DND-41 (cell line): ENCODE measurements around the gene TUBG1.

Source experiments
- ATAC-seq: fragments of 200-7000 bp; cut with Tn5 transposase; 3 replicates; pipeline ENCODE4 v1.9.1; 2021; ENCODE audit warnings: low read depth; ENCODE audit not compliant: insufficient read depth
- DNase-seq: peaks from one replicate; pipeline ENCODE4 v3.0.0-alpha.2; 2020
- H2AFZ ChIP-seq: 2 replicates; pipeline ENCODE4 v1.6.0; 2012; ENCODE audit warnings: low read depth, low read length
- H3K27ac ChIP-seq: 2 replicates; pipeline ENCODE4 v1.5.1; 2012; ENCODE audit warnings: low read length, inconsistent platforms
- H3K27me3 ChIP-seq: fragments of 200-600 bp; sonication (generic); 2 replicates; pipeline ENCODE4 v1.6.0; 2012; ENCODE audit warnings: low read length, mild to moderate bottlenecking, inconsistent platforms; ENCODE audit not compliant: insufficient read depth, poor library complexity
- H3K36me3 ChIP-seq: 2 replicates; pipeline ENCODE4 v1.5.1; 2012; ENCODE audit warnings: low read length, inconsistent platforms; ENCODE audit not compliant: insufficient read depth
- H3K4me1 ChIP-seq: 2 replicates; pipeline ENCODE4 v1.5.1; 2012; ENCODE audit warnings: mild to moderate bottlenecking, low read length; ENCODE audit not compliant: insufficient read depth
- H3K4me2 ChIP-seq: 2 replicates; pipeline ENCODE4 v1.6.0; 2012; ENCODE audit warnings: mild to moderate bottlenecking, moderate library complexity, low read length, inconsistent platforms; ENCODE audit not compliant: insufficient read depth
- H3K4me3 ChIP-seq, 2 experiments: fragments of 200-600 bp in 1 of 2; shearing (Covaris generic) in 1 of 2; 2 replicates each; pipeline ENCODE4 v1.5.1; 2012 to 2016; ENCODE audit warnings: inconsistent platforms in 2 of 2, low read length in 2 of 2, mild to moderate bottlenecking in 2 of 2, low read depth in 1 of 2, moderate library complexity in 1 of 2
- H3K79me2 ChIP-seq: 2 replicates; pipeline ENCODE4 v1.6.0; 2012; ENCODE audit warnings: low read length, inconsistent platforms; ENCODE audit not compliant: insufficient read depth
- H3K9ac ChIP-seq: 2 replicates; pipeline ENCODE4 v1.6.0; 2012; ENCODE audit warnings: low read depth, mild to moderate bottlenecking, inconsistent platforms, low read length, moderate library complexity
- H3K9me3 ChIP-seq: 2 replicates; pipeline ENCODE4 v1.5.1; 2012; ENCODE audit warnings: low read length, moderate library complexity, mild to moderate bottlenecking, inconsistent platforms; ENCODE audit not compliant: insufficient read depth, severe bottlenecking
- H4K20me1 ChIP-seq: 2 replicates; pipeline ENCODE4 v1.6.0; 2012; ENCODE audit warnings: low read length; ENCODE audit not compliant: insufficient read depth
- EZH2 ChIP-seq: IDR thresholded peaks from 3 replicates; pipeline ENCODE4 v1.6.1; 2012; ENCODE audit warnings: borderline replicate concordance, low read depth, mild to moderate bottlenecking, moderate library complexity, low read length, inconsistent platforms; ENCODE audit not compliant: severe bottlenecking
- TF ChIP-seq, protein P1 (sequence below): IDR thresholded peaks from 2 replicates; pipeline ENCODE4 v1.5.1; 2012; ENCODE audit warnings: borderline replicate concordance, low read length, moderate library complexity, mild to moderate bottlenecking; ENCODE audit not compliant: poor library complexity, severe bottlenecking; ENCODE audit errors: extremely low read depth

Gene TUBG1

DNA sequence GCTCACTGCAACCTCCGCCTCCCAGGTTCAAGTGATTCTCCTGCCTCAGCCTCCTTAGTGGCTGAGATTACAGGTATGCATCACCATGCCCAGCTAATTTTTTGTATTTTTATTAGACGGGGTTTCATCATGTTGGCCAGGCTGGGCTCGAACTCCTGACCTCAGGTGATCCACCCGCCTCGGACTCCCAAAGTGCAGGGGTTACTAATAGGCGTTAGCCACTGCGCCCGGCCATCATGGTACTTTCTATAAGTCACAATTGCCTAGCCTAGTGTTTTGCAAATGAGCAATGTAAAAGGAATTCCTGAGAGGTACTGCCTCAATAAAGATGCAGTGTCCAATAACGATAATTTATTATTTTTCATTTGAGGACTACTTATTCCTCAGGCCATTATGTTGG lies 18.1 kb upstream of the TUBG1 start:
- Histone ChIP-seq H3K27me3 (no peaks in the 10 kb centered on the region), H3K4me1 (no peaks in the 10 kb centered on the region), H4K20me1 (peaks cover 3% of the 10 kb centered on the region), H3K9ac (no peak overlapping the region), H3K79me2 (peaks cover 30% of the 10 kb centered on the region), H3K4me2 (no peak overlapping the region), H3K4me3 (no peak overlapping the region), H3K27ac (no peak overlapping the region), H3K9me3 (no peaks in the 10 kb centered on the region), H3K36me3 (peaks cover 63% of the 10 kb centered on the region), H2AFZ (no peak overlapping the region)
- ATAC-seq (no peak), DNase-seq (no peak)
- TF ChIP-seq, protein P1, sequence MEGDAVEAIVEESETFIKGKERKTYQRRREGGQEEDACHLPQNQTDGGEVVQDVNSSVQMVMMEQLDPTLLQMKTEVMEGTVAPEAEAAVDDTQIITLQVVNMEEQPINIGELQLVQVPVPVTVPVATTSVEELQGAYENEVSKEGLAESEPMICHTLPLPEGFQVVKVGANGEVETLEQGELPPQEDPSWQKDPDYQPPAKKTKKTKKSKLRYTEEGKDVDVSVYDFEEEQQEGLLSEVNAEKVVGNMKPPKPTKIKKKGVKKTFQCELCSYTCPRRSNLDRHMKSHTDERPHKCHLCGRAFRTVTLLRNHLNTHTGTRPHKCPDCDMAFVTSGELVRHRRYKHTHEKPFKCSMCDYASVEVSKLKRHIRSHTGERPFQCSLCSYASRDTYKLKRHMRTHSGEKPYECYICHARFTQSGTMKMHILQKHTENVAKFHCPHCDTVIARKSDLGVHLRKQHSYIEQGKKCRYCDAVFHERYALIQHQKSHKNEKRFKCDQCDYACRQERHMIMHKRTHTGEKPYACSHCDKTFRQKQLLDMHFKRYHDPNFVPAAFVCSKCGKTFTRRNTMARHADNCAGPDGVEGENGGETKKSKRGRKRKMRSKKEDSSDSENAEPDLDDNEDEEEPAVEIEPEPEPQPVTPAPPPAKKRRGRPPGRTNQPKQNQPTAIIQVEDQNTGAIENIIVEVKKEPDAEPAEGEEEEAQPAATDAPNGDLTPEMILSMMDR, result no peak
- TF ChIP-seq EZH2, result no peak

DNA sequence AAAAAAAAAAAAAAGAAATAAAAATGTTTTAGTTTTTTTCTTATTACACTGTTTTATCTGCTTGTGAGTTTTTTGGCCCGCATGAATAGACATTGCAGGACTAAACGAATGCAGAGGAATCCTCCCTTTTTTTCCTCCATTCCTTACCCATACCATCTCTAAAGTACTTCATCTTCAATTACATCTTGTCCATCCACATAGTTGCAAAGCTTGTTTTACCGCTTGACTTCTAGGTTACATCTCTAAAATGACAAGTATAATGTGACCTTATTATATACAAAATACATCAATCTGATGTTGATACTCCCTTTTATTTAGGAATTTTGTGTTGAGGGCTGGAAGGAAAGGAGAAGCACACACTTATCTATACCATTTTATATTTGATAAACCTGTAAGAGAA lies 13.1 kb upstream of the TUBG1 start:
- Histone ChIP-seq H3K4me3 (no peak overlapping the region), H3K4me2 (no peak overlapping the region)

DNA sequence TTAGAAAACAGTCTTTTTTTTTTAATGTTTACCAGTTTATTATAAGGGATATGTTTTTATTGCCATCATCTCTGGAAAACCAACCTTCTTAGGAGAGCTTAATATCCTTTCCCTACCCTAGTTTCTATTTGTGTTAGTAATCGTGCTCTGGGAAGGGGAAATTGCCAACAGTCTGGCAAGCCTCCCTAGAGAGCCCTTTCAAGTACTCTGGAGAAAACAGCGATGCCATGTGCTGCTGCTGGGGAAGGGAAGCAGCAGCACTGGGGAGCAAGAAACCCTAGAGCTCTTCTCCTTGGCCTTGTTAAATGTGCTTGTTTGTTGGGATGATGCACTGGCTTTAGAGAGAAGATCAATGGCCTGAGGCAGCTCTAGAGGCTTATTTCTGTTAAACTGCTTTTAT lies 10.6 kb upstream of the TUBG1 start:
- Histone ChIP-seq H3K36me3 (peaks cover 19% of the 10 kb centered on the region), H3K9ac (no peak overlapping the region), H3K4me2 (no peak overlapping the region), H2AFZ (no peak overlapping the region), H4K20me1 (peaks cover 21% of the 10 kb centered on the region), H3K27me3 (no peaks in the 10 kb centered on the region), H3K9me3 (no peaks in the 10 kb centered on the region), H3K4me3 (no peak overlapping the region), H3K4me1 (no peaks in the 10 kb centered on the region), H3K27ac (no peak overlapping the region), H3K79me2 (peaks cover 75% of the 10 kb centered on the region)
- TF ChIP-seq EZH2, result no peak
- TF ChIP-seq, protein P1, result no peak
- DNase-seq (no peak), ATAC-seq (no peak)

More for the DNA sequence above, 13.1 kb upstream of the TUBG1 start:
- Histone ChIP-seq H2AFZ (no peak overlapping the region), H3K79me2 (peaks cover 70% of the 10 kb centered on the region), H3K4me1 (no peaks in the 10 kb centered on the region), H3K36me3 (peaks cover 21% of the 10 kb centered on the region), H3K9ac (no peak overlapping the region), H4K20me1 (peaks cover 15% of the 10 kb centered on the region), H3K27ac (no peak overlapping the region), H3K27me3 (no peaks in the 10 kb centered on the region), H3K9me3 (no peaks in the 10 kb centered on the region)
- ATAC-seq (no peak), DNase-seq (no peak)
- no peak for TF ChIP-seq EZH2
- TF ChIP-seq, protein P1, result no peak

GRCh38 chr17:42603318-42603717 lies 6.2 kb upstream of the TUBG1 start:
- ATAC-seq, result no peak
- peaks cover 96% of the 10 kb centered on the region for H3K79me2 ChIP-seq
- no peak for DNase-seq
- H3K27ac ChIP-seq, result no peak overlapping the region
- H2AFZ ChIP-seq, result no peak overlapping the region
- peaks cover 33% of the 10 kb centered on the region for H4K20me1 ChIP-seq
- peaks cover 25% of the 10 kb centered on the region for H3K36me3 ChIP-seq
- H3K9me3 ChIP-seq, result no peaks in the 10 kb centered on the region
- TF ChIP-seq, protein P1, result no peak
- no peak for TF ChIP-seq EZH2
- no peak overlapping the region for H3K4me3 ChIP-seq
- H3K27me3 ChIP-seq, result no peaks in the 10 kb centered on the region
- no peak overlapping the region for H3K9ac ChIP-seq
- H3K4me2 ChIP-seq, result no peak overlapping the region
- peaks cover 25% of the 10 kb centered on the region for H3K4me1 ChIP-seq
